Activated CD8-positive, alpha-beta T cell treated with anti-CD3 and anti-CD28 coated beads for 36 hours (primary cell): ENCODE data around the gene TNIK. TPM values are rescaled to one million over a fixed set of nuclear protein-coding genes. Genes with fewer than 3 reads are reported as not detected.

ENCODE experiments used
- ATAC-seq: fragments of 200-7000 bp; cut with Tn5 transposase; one replicate; pipeline ENCODE4 v1.10.0; 2021; ENCODE audit warnings: mild to moderate bottlenecking, moderate library complexity
- CTCF ChIA-PET: fragments of 350-600 bp; sonication (Branson Sonifier 250); formaldehyde crosslinking; loops from one replicate; lab custom pipeline; 2021; ENCODE audit warnings: antibody characterized with exemption; lab: Charles Lee
- POLR2A ChIA-PET: fragments of 350-600 bp; sonication (Branson Sonifier 250); formaldehyde crosslinking; loops from one replicate; lab custom pipeline; 2021; ENCODE audit warnings: antibody characterized with exemption; lab: Charles Lee
- DNase-seq: peaks from one replicate; pipeline ENCODE4 v3.0.0-alpha.2; 2020
- H3K27ac Mint-ChIP-seq: one replicate; pipeline ENCODE4 v1.8.0; 2021; ENCODE audit warnings: mild to moderate bottlenecking, mixed read lengths
- H3K27me3 Mint-ChIP-seq: one replicate; pipeline ENCODE4 v1.8.0; 2021; ENCODE audit warnings: mixed read lengths
- H3K36me3 Mint-ChIP-seq: one replicate; pipeline ENCODE4 v1.8.0; 2021; ENCODE audit warnings: low read depth, mixed read lengths
- H3K4me1 Mint-ChIP-seq: one replicate; pipeline ENCODE4 v1.8.0; 2021; ENCODE audit warnings: low read depth, mixed read lengths
- H3K4me3 Mint-ChIP-seq: one replicate; pipeline ENCODE4 v1.8.0; 2021; ENCODE audit warnings: mild to moderate bottlenecking, moderate library complexity, mixed read lengths
- H3K9me3 Mint-ChIP-seq: one replicate; pipeline ENCODE4 v1.8.0; 2021; ENCODE audit warnings: mixed read lengths
- CTCF ChIP-seq: fragments of 200-600 bp; IDR thresholded peaks from one replicate; pipeline ENCODE4 v1.8.0; 2022; ENCODE audit warnings: antibody characterized with exemption, mild to moderate bottlenecking
- intact Hi-C: fragments of 100-400 bp; cut with micrococcal nuclease; formaldehyde crosslinking; loops from one replicate; pipeline ENCODE4 v1.10.0; 2022
- total RNA-seq, 2 experiments: library from RNA; stranded (reverse); gene quantifications; one replicate each; pipeline ENCODE4 v1.2.3, GENCODE V29; 2021

Gene TNIK
- total RNA-seq, 2 experiments from 2014 or later, result 25.1 to 28.8 TPM

GRCh38 chr3:171178714-171179113 lies 281.5 kb downstream of the TNIK start:
- Mint-ChIP-seq H3K9me3 (no peaks in the 10 kb centered on the region), H3K4me1 (peaks cover 42% of the 10 kb centered on the region), H3K27me3 (no peaks in the 10 kb centered on the region), H3K27ac (peak overlapping the region; percentile 25), H3K36me3 (peaks cover 30% of the 10 kb centered on the region), H3K4me3 (no peak overlapping the region)
- TF ChIP-seq CTCF, result no peak
- ChIA-PET CTCF (no interaction called here), POLR2A (no interaction called here)
- DNase-seq (no peak), ATAC-seq (peak; percentile 55)
- intact Hi-C loops, result no loop called here

GRCh38 chr3:171177553-171177952 lies 282.7 kb downstream of the TNIK start:
- TF ChIP-seq CTCF, result no peak
- H3K27ac Mint-ChIP-seq, result no peak overlapping the region
- H3K4me3 Mint-ChIP-seq, result no peak overlapping the region
- ChIA-PET CTCF (interaction anchor here (0.6 to 1.2 kb wide), 2 partner anchors 10 to 664 kb away, joined by 3 read pairs; no protein-coding TSS in a partner anchor), POLR2A (interaction anchor here (1.0 kb wide), 1 partner anchor 12 kb away, joined by 5 read pairs; no protein-coding TSS in a partner anchor)
- no peaks in the 10 kb centered on the region for H3K27me3 Mint-ChIP-seq
- ATAC-seq (no peak), DNase-seq (no peak)
- H3K4me1 Mint-ChIP-seq, result peaks cover 39% of the 10 kb centered on the region
- H3K9me3 Mint-ChIP-seq, result no peaks in the 10 kb centered on the region
- intact Hi-C loops, result no loop called here
- peaks cover 24% of the 10 kb centered on the region for H3K36me3 Mint-ChIP-seq

- ChIA-PET POLR2A (interaction anchor here (1.0 kb wide), 1 partner anchor 12 kb away, joined by 5 read pairs; no protein-coding TSS in a partner anchor), CTCF (interaction anchor here (0.6 to 1.2 kb wide), 2 partner anchors 10 to 665 kb away, joined by 3 read pairs; no protein-coding TSS in a partner anchor)
- Mint-ChIP-seq H3K27ac (no peak overlapping the region), H3K4me1 (peaks cover 35% of the 10 kb centered on the region), H3K9me3 (no peaks in the 10 kb centered on the region), H3K36me3 (peaks cover 24% of the 10 kb centered on the region), H3K27me3 (no peaks in the 10 kb centered on the region), H3K4me3 (no peak overlapping the region)
- no peak for TF ChIP-seq CTCF
- intact Hi-C loops, result no loop called here
- ATAC-seq (no peak), DNase-seq (no peak)
These were observed 283.1 kb downstream of the TNIK start for GRCh38 chr3:171177056-171177455.

GRCh38 chr3:171176244-171176933 lies 283.8 kb downstream of the TNIK start:
- ChIA-PET CTCF (interaction anchor here (1.2 kb wide), 1 partner anchor 11 kb away, joined by 3 read pairs; no protein-coding TSS in a partner anchor), POLR2A (interaction anchor here (1.0 kb wide), 1 partner anchor 13 kb away, joined by 5 read pairs; no protein-coding TSS in a partner anchor)
- Mint-ChIP-seq H3K4me1 (peaks cover 31% of the 10 kb centered on the region), H3K27me3 (no peaks in the 10 kb centered on the region), H3K4me3 (no peak overlapping the region), H3K27ac (no peak overlapping the region), H3K9me3 (no peaks in the 10 kb centered on the region), H3K36me3 (peaks cover 22% of the 10 kb centered on the region)
- no peak for DNase-seq
- intact Hi-C loops, result no loop called here
- no peak for TF ChIP-seq CTCF
- ATAC-seq, result no peak

- DNase-seq (no peak), ATAC-seq (no peak)
- peaks cover 21% of the 10 kb centered on the region for H3K36me3 Mint-ChIP-seq
- TF ChIP-seq CTCF, result no peak
- no peaks in the 10 kb centered on the region for H3K27me3 Mint-ChIP-seq
- no peak overlapping the region for H3K27ac Mint-ChIP-seq
- ChIA-PET POLR2A (no interaction called here), CTCF (interaction anchor here (0.6 to 1.6 kb wide), 4 partner anchors 11 to 189 kb away, joined by 3 to 9 read pairs (median 3); no protein-coding TSS in a partner anchor)
- H3K4me3 Mint-ChIP-seq, result no peak overlapping the region
- intact Hi-C loops, result no loop called here
- peaks cover 29% of the 10 kb centered on the region for H3K4me1 Mint-ChIP-seq
- H3K9me3 Mint-ChIP-seq, result no peaks in the 10 kb centered on the region
These were observed 284.4 kb downstream of the TNIK start for GRCh38 chr3:171175741-171176234.
